HUES6 (cell line): ENCODE data around the gene OR2A25.
"Not testable (repeated sequence)": the region's sequence is repeated elsewhere in the genome, so short reads cannot be mapped to it uniquely, and the experiment has no call there.

ENCODE experiments used
- H3K27ac ChIP-seq: 2 replicates; pipeline ENCODE4 v1.7.0; 2013; ENCODE audit warnings: low read depth, mild to moderate bottlenecking, low read length, inconsistent platforms
- H3K27me3 ChIP-seq: 2 replicates; pipeline ENCODE4 v1.6.1; 2013; ENCODE audit warnings: low read length; ENCODE audit not compliant: control insufficient read depth, insufficient read depth
- H3K36me3 ChIP-seq: 2 replicates; pipeline ENCODE4 v1.6.1; 2013; ENCODE audit warnings: low read length; ENCODE audit not compliant: control insufficient read depth, insufficient read depth
- H3K4me1 ChIP-seq: 2 replicates; pipeline ENCODE4 v1.6.1; 2013; ENCODE audit warnings: low read length; ENCODE audit not compliant: control insufficient read depth, insufficient read depth
- H3K4me3 ChIP-seq: 2 replicates; pipeline ENCODE4 v1.5.1; 2013; ENCODE audit warnings: low read depth, low read length
- H3K9ac ChIP-seq: one replicate; pipeline ENCODE4 v1.6.1; 2013; ENCODE audit warnings: mild to moderate bottlenecking, low read length
- H3K9me3 ChIP-seq: 2 replicates; pipeline ENCODE4 v1.6.1; 2013; ENCODE audit warnings: low read depth, low read length; ENCODE audit not compliant: control insufficient read depth, insufficient read depth

Gene OR2A25

GRCh38 chr7:144035385-144035784, 34.2 kb upstream of the OR2A25 start:
- Histone ChIP-seq H3K4me1 (no peaks in the 10 kb centered on the region), H3K4me3 (no peak overlapping the region), H3K9me3 (no peaks in the 10 kb centered on the region), H3K9ac (no peak overlapping the region), H3K27me3 (no peaks in the 10 kb centered on the region), H3K27ac (no peak overlapping the region), H3K36me3 (no peaks in the 10 kb centered on the region)

GRCh38 chr7:144036302-144036885, 33.2 kb upstream of the OR2A25 start:
- H3K9me3 ChIP-seq, result no peaks in the 10 kb centered on the region
- no peak overlapping the region for H3K4me3 ChIP-seq
- H3K4me1 ChIP-seq, result no peaks in the 10 kb centered on the region
- no peaks in the 10 kb centered on the region for H3K36me3 ChIP-seq
- no peaks in the 10 kb centered on the region for H3K27me3 ChIP-seq
- no peak overlapping the region for H3K27ac ChIP-seq
- H3K9ac ChIP-seq, result no peak overlapping the region

GRCh38 chr7:144037414-144038035, 32.1 kb upstream of the OR2A25 start:
- Histone ChIP-seq H3K27me3 (no peaks in the 10 kb centered on the region), H3K4me1 (no peaks in the 10 kb centered on the region), H3K9ac (no peak overlapping the region), H3K4me3 (no peak overlapping the region), H3K36me3 (no peaks in the 10 kb centered on the region), H3K9me3 (no peaks in the 10 kb centered on the region), H3K27ac (no peak overlapping the region)

GRCh38 chr7:144038887-144039286, 30.7 kb upstream of the OR2A25 start:
- no peaks in the 10 kb centered on the region for H3K27me3 ChIP-seq
- no peak overlapping the region for H3K4me3 ChIP-seq
- no peaks in the 10 kb centered on the region for H3K36me3 ChIP-seq
- H3K4me1 ChIP-seq, result no peaks in the 10 kb centered on the region
- no peak overlapping the region for H3K27ac ChIP-seq
- no peaks in the 10 kb centered on the region for H3K9me3 ChIP-seq
- H3K9ac ChIP-seq, result no peak overlapping the region

GRCh38 chr7:144048648-144049047, 21.0 kb upstream of the OR2A25 start, which contains the start of gene OR2A5:
TSS of gene OR2A5 (plus strand) at chr7:144048948. CDS start at chr7:144050402, 1,454 bp downstream.
- H3K27me3 ChIP-seq, result no peaks in the 10 kb centered on the region
- H3K9me3 ChIP-seq, result no peaks in the 10 kb centered on the region
- no peaks in the 10 kb centered on the region for H3K4me1 ChIP-seq
- H3K4me3 ChIP-seq, result no peak within 1 kb of the TSS
- no peak within 1 kb of the TSS for H3K27ac ChIP-seq
- no peaks in the 10 kb centered on the region for H3K36me3 ChIP-seq
- no peak within 1 kb of the TSS for H3K9ac ChIP-seq

- Histone ChIP-seq H3K27ac (no peak overlapping the region), H3K4me1 (no peaks in the 10 kb centered on the region), H3K9ac (no peak overlapping the region), H3K27me3 (no peaks in the 10 kb centered on the region), H3K36me3 (no peaks in the 10 kb centered on the region), H3K4me3 (no peak overlapping the region), H3K9me3 (no peaks in the 10 kb centered on the region)
These were observed 20.1 kb upstream of the OR2A25 start for GRCh38 chr7:144049491-144049890.

GRCh38 chr7:144050093-144050492, 19.5 kb upstream of the OR2A25 start:
- Histone ChIP-seq H3K9ac (no peak overlapping the region), H3K36me3 (no peaks in the 10 kb centered on the region), H3K9me3 (no peaks in the 10 kb centered on the region), H3K27me3 (no peaks in the 10 kb centered on the region), H3K27ac (no peak overlapping the region), H3K4me3 (no peak overlapping the region), H3K4me1 (no peaks in the 10 kb centered on the region)

GRCh38 chr7:144050884-144051283, 18.7 kb upstream of the OR2A25 start:
- H3K27me3 ChIP-seq, result not testable (repeated sequence)

GRCh38 chr7:144057954-144058353, 11.7 kb upstream of the OR2A25 start:
- Histone ChIP-seq H3K27ac (no peak overlapping the region), H3K27me3 (no peaks in the 10 kb centered on the region), H3K9ac (no peak overlapping the region), H3K9me3 (peaks cover 9% of the 10 kb centered on the region; the same call in 1 of the 2 replicates), H3K4me3 (no peak overlapping the region), H3K4me1 (no peaks in the 10 kb centered on the region), H3K36me3 (no peaks in the 10 kb centered on the region)

More at GRCh38 chr7:144050884-144051283, 18.7 kb upstream of the OR2A25 start:
- not testable (repeated sequence) for H3K36me3 ChIP-seq, H3K9me3 ChIP-seq, H3K4me1 ChIP-seq, H3K4me3 ChIP-seq, H3K9ac ChIP-seq, H3K27ac ChIP-seq

GRCh38 chr7:144063710-144064109, 5.9 kb upstream of the OR2A25 start:
- Histone ChIP-seq H3K4me3 (no peak overlapping the region), H3K27me3 (no peaks in the 10 kb centered on the region), H3K4me1 (no peaks in the 10 kb centered on the region), H3K36me3 (no peaks in the 10 kb centered on the region), H3K9ac (no peak overlapping the region), H3K9me3 (peaks cover 9% of the 10 kb centered on the region; the same call in 1 of the 2 replicates), H3K27ac (no peak overlapping the region)

GRCh38 chr7:144069953-144070352, 342 bp downstream of the OR2A25 start:
- H3K4me3 ChIP-seq, result no peak overlapping the region
- H3K27me3 ChIP-seq, result no peaks in the 10 kb centered on the region
- no peaks in the 10 kb centered on the region for H3K4me1 ChIP-seq
- H3K27ac ChIP-seq, result no peak overlapping the region
- H3K36me3 ChIP-seq, result no peaks in the 10 kb centered on the region
- no peaks in the 10 kb centered on the region for H3K9me3 ChIP-seq
- H3K9ac ChIP-seq, result no peak overlapping the region
